PC-3 (cell line): Measurements from ENCODE around the gene AP3B1. TPM values are rescaled to one million over a fixed set of nuclear protein-coding genes. Genes with fewer than 3 reads are reported as not detected.

ENCODE experiments used
- ATAC-seq: fragments of 200-7000 bp; cut with Tn5 transposase; 2 replicates; pipeline ENCODE4 v1.9.1; 2020; ENCODE audit warnings: mild to moderate bottlenecking, moderate library complexity
- BruUV-seq: library from RNA; stranded (reverse); fragments of 400-500 nt; replicated peaks from 2 replicates; lab custom pipeline; 2021; lab: Mats Ljungman, UMichigan
- CTCF ChIA-PET: fragments of 300-600 bp; sonication (Branson Sonifier 250); formaldehyde crosslinking; loops from one replicate; lab custom pipeline; 2022; ENCODE audit warnings: antibody characterized with exemption; lab: Charles Lee
- POLR2A ChIA-PET: fragments of 300-600 bp; sonication (Branson Sonifier 250); formaldehyde crosslinking; loops from one replicate; lab custom pipeline; 2022; ENCODE audit warnings: antibody characterized with exemption; ENCODE audit not compliant: unreplicated experiment; lab: Charles Lee
- DNase-seq: peaks from one replicate; pipeline ENCODE4 v3.0.0-alpha.2; 2015
- H2AFZ ChIP-seq: fragments of 300-600 bp; sonication (generic); 2 replicates; pipeline ENCODE4 v1.6.0; 2016; ENCODE audit warnings: antibody characterized with exemption, low read length
- H3F3A ChIP-seq: fragments of 300-600 bp; sonication (generic); one replicate; pipeline ENCODE4 v1.6.0; 2017; ENCODE audit warnings: antibody characterized with exemption, low read length, control low read depth, mild to moderate bottlenecking; ENCODE audit not compliant: unreplicated experiment
- H3K27ac ChIP-seq: fragments of 300-600 bp; sonication (generic); 2 replicates; pipeline ENCODE4 v1.5.1; 2016; ENCODE audit warnings: mild to moderate bottlenecking, low read length
- H3K27me3 ChIP-seq: fragments of 300-600 bp; sonication (generic); 2 replicates; pipeline ENCODE4 v1.6.1; 2016; ENCODE audit warnings: low read length, mixed read lengths
- H3K36me3 ChIP-seq: fragments of 300-600 bp; sonication (generic); 2 replicates; pipeline ENCODE4 v1.6.1; 2016; ENCODE audit warnings: low read depth, mixed run types, low read length, mixed read lengths
- H3K4me1 ChIP-seq: fragments of 300-600 bp; sonication (generic); 2 replicates; pipeline ENCODE4 v1.5.1; 2016; ENCODE audit warnings: low read length; ENCODE audit not compliant: insufficient read depth
- H3K4me2 ChIP-seq: fragments of 300-600 bp; sonication (generic); 2 replicates; pipeline ENCODE4 v1.6.0; 2016; ENCODE audit warnings: low read length
- H3K4me3 ChIP-seq: fragments of 300-600 bp; sonication (generic); 2 replicates; pipeline ENCODE4 v1.5.1; 2016; ENCODE audit warnings: mild to moderate bottlenecking, low read length, mixed read lengths
- H3K79me2 ChIP-seq: fragments of 300-600 bp; sonication (generic); 2 replicates; pipeline ENCODE4 v1.6.1; 2017; ENCODE audit warnings: low read length, mixed read lengths
- H3K9ac ChIP-seq: fragments of 300-600 bp; sonication (generic); 2 replicates; pipeline ENCODE4 v1.6.0; 2016; ENCODE audit warnings: mild to moderate bottlenecking, low read length
- H3K9me2 ChIP-seq: fragments of 300-600 bp; sonication (generic); replicated peaks from 2 replicates; pipeline ENCODE4 v1.6.1; 2016; ENCODE audit warnings: mixed run types, low read length, mixed read lengths
- H3K9me3 ChIP-seq: fragments of 300-600 bp; sonication (generic); 2 replicates; pipeline ENCODE4 v1.6.1; 2016; ENCODE audit warnings: low read length, mixed read lengths
- H4K20me1 ChIP-seq: fragments of 300-600 bp; sonication (generic); 2 replicates; pipeline ENCODE4 v1.6.1; 2016; ENCODE audit warnings: low read length, mixed read lengths
- CTCF ChIP-seq: fragments of 300-600 bp; sonication (generic); conservative IDR thresholded peaks from 2 replicates; pipeline ENCODE4 v1.5.1; 2017; ENCODE audit warnings: antibody characterized with exemption, low read depth, mild to moderate bottlenecking, low read length
- EZH2 ChIP-seq: fragments of 300-600 bp; sonication (generic); IDR thresholded peaks from one replicate; pipeline ENCODE4 v1.6.1; 2017; ENCODE audit warnings: antibody characterized with exemption, mild to moderate bottlenecking, low read length; ENCODE audit not compliant: unreplicated experiment
- EZH2phosphoT487 ChIP-seq: fragments of 300-600 bp; sonication (generic); IDR thresholded peaks from 2 replicates; pipeline ENCODE4 v1.6.1; 2018; ENCODE audit warnings: mild to moderate bottlenecking, antibody characterized with exemption, low read length, borderline replicate concordance
- intact Hi-C: fragments of 100-400 bp; cut with micrococcal nuclease; formaldehyde crosslinking; loops from 2 replicates; pipeline ENCODE4 v1.9.0; 2023
- total RNA-seq: library from RNA; depleted of rRNA; stranded (reverse); fragments of >200 nt; gene quantifications from 2 replicates; pipeline ENCODE4 v1.2.3, GENCODE V29; 2014

Gene AP3B1
- total RNA-seq, 1 experiment from 2014 or later: 25.7 TPM

GRCh38 chr5:78236046-78236445 is 58.5 kb downstream of the AP3B1 start:
- TF ChIP-seq CTCF (no peak), EZH2 (no peak), EZH2phosphoT487 (no peak)
- H3K79me2 ChIP-seq: no peaks in the 10 kb centered on the region
- H4K20me1 ChIP-seq: no peaks in the 10 kb centered on the region
- BruUV-seq: no TSS peak
- H3K27me3 ChIP-seq: no peaks in the 10 kb centered on the region
- no peak overlapping the region for H3K4me2 ChIP-seq
- H3K4me1 ChIP-seq: no peaks in the 10 kb centered on the region
- no peak overlapping the region for H3K4me3 ChIP-seq
- H3K9ac ChIP-seq: no peak overlapping the region
- ChIA-PET CTCF (no interaction called here), POLR2A (no interaction called here)
- no peaks in the 10 kb centered on the region for H3K36me3 ChIP-seq
- no peak overlapping the region for H3K27ac ChIP-seq
- H3K9me3 ChIP-seq: no peaks in the 10 kb centered on the region
- DNase-seq (no peak), ATAC-seq (no peak)
- no peaks in the 10 kb centered on the region for H3F3A ChIP-seq
- H3K9me2 ChIP-seq: no peaks in the 10 kb centered on the region
- H2AFZ ChIP-seq: no peak overlapping the region
- intact Hi-C loops: no loop called here

GRCh38 chr5:78235289-78235688 is 59.2 kb downstream of the AP3B1 start:
- CTCF ChIA-PET: no interaction called here
- H3K4me3 ChIP-seq: no peak overlapping the region
- ATAC-seq: no peak

GRCh38 chr5:78234804-78235203 is 59.7 kb downstream of the AP3B1 start:
- no TSS peak for BruUV-seq
- CTCF ChIA-PET: no interaction called here
- no peaks in the 10 kb centered on the region for H3K79me2 ChIP-seq

More at GRCh38 chr5:78235289-78235688, 59.2 kb downstream of the AP3B1 start:
- TF ChIP-seq CTCF (no peak), EZH2phosphoT487 (no peak), EZH2 (no peak)
- no peak for DNase-seq
- no peaks in the 10 kb centered on the region for H3K79me2 ChIP-seq
- H3K27me3 ChIP-seq: no peaks in the 10 kb centered on the region
- intact Hi-C loops: no loop called here
- H3K4me1 ChIP-seq: no peaks in the 10 kb centered on the region
- no peaks in the 10 kb centered on the region for H3F3A ChIP-seq
- no peaks in the 10 kb centered on the region for H3K9me3 ChIP-seq
- POLR2A ChIA-PET: no interaction called here
- no peak overlapping the region for H3K4me2 ChIP-seq
- H4K20me1 ChIP-seq: no peaks in the 10 kb centered on the region
- no peak overlapping the region for H2AFZ ChIP-seq
- BruUV-seq: no TSS peak
- H3K36me3 ChIP-seq: no peaks in the 10 kb centered on the region
- H3K9ac ChIP-seq: no peak overlapping the region
- no peak overlapping the region for H3K27ac ChIP-seq
- no peaks in the 10 kb centered on the region for H3K9me2 ChIP-seq

More at GRCh38 chr5:78234804-78235203, 59.7 kb downstream of the AP3B1 start:
- Histone ChIP-seq H3K36me3 (no peaks in the 10 kb centered on the region), H3K9ac (no peak overlapping the region), H3K27me3 (no peaks in the 10 kb centered on the region), H3K4me3 (no peak overlapping the region), H3F3A (no peaks in the 10 kb centered on the region), H3K9me2 (no peaks in the 10 kb centered on the region), H3K27ac (no peak overlapping the region), H4K20me1 (no peaks in the 10 kb centered on the region), H3K9me3 (no peaks in the 10 kb centered on the region), H2AFZ (no peak overlapping the region), H3K4me2 (no peak overlapping the region), H3K4me1 (no peaks in the 10 kb centered on the region)
- ATAC-seq: no peak
- intact Hi-C loops: no loop called here
- TF ChIP-seq EZH2phosphoT487 (no peak), EZH2 (no peak), CTCF (no peak)
- POLR2A ChIA-PET: no interaction called here
- no peak for DNase-seq
